T-helper 22 cell (primary cell): Measurements from ENCODE around the gene CC2D1A.

Source experiments
- DNase-seq: peaks from one replicate; pipeline ENCODE4 v3.0.0-alpha.2; 2020; ENCODE audit warnings: low read depth

Gene CC2D1A

DNA sequence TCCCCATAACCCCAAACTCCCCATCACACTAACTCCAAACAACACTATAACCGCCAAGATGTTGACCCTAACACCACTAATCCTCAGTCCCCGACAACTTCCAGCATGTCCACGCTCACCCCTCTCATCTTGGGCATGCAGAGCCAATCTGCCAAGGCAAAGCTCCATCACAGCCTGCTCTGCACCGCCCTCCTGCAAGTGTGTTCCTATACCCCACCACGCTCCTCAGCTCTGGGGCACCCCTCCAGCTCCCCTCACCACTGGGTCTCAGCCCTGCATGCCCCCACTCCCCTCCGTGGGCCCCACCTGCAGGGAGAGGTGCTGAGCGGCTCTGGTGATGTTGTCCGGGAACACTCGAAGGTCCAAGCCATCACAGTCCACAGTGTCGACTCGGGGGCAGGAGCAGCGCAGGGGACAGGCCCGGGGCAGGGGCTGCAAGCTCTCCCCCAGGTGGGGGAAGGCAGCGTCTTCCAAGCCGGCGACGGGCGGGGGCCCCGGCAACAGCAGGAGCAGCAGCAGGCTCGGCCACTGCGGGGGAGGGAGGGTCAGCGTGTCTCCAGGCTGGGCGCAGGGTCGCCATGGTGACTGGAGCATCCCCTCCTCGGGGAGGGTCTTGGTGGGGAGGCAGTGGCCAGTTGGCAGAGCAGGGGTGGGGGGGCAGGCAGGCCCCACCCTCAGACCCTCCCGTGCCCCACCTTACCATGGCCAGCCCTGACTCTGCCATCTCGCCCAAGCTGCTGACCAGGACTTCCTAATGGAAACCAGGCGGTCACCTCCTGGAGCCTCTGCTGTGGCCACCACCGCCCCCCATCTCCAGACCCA lies 31.7 kb downstream of the CC2D1A start:
- no peak for DNase-seq

DNA sequence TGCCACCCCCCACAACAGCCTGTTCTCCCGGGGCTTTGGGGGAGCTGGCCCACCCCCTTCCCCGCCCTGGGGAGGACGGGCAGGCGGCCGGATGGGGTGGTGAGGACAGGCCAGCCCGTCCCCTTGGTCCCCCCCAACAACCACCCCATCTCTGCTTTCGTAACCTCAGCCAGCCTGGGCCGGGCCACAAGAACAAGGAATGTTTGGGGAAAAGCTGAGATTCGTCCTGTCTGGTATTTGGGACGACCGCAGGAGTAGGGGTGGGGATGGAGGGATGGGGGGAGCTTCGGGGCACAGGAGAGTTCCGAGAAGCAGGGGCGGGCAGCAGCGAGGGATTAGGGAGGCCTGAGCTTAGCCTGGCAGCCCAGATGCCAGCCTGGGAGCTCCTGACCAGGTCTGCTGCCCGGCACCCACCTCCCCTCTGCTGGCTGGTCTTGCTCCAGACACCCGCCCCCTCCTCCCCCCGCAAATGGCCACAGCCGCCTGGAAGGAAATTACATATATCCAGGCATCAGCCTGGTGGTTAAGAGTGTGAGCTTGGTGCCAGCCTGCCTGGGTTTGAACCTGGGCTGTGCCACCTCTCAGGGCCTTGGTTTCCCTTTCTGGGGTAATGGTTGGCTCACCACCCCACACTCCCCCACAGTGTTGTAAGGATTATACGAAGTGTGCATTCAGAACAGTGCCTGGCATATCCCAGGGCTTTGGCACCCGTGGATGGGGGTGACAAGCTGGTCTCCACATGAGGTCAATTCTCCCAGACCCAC lies 32.5 kb downstream of the CC2D1A start, which contains the start of gene PODNL1:
TSS of gene PODNL1 (minus strand) at position 117 of the 764 bp plus-strand sequence. CDS start 236 bp downstream, outside the sequence.
- no peak for DNase-seq

DNA sequence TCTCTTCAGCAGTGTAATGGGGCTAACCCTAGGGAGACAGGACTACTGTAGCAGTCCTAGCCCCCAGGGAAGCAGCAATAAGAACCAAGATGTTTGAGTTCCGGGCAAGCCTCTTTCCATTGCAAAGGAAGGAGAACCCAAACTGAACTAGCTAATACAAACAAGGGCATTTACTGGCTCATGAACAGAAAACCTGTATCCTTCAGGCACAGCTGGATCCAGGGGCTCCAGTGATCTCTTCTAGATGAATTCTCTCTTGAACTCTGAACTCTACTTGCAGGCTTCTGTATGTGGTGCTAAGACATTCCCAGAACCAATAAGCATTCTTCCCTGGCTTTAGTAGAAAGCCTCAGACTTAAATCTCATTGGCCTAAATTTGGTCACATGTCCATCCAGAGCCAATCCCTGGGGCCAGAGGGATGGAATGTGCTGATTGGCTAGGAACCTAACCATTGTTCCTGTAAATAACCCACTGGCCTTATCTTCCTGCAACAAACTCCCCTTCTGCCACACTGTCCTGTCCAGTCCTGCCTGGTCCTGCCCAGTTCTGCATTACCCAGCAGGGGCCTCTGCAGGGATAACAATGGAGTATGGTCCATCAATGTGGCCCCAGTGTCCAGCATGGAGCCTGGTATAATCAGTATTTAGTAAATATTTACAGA lies 36.2 kb downstream of the CC2D1A start:
- DNase-seq = no peak

DNA sequence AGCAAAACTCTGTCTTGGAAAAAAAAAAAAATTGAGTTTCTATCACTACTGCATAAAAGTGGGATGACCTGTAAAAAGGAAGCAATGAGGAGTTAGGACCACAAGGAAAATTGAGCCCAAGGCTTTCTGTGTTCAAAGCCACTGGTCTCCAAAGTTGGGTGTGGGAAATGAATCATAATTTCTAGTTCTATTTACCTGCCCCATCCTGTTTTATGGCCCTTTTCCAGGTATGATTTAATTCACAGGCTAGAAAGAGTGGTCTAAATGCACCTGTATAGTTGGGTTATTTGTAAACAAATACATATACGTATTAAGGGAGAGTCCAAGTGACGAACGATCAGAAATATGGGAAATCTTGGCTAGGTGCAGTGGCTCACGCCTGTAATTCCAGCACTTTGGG lies 40.4 kb downstream of the CC2D1A start:
- no peak for DNase-seq

DNA sequence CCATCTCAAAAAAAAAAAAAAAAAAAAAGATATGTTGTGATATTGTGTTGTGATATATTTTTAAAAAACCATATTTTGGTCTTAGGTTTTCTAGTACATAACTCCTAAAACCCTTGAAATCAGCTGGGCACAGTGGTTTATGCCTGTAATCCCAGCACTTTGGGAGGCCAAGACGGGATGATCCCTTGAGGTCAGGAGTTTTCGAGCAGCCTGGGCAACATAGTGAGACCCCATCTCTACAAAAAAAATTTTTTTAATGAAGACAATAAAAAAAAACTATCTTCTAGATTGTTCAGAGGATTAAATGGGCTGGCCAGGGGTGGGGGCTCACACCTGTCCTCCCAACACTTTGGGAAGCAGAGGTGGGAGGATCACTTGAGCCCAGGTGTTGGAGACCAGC lies 45.0 kb downstream of the CC2D1A start:
- no peak for DNase-seq

DNA sequence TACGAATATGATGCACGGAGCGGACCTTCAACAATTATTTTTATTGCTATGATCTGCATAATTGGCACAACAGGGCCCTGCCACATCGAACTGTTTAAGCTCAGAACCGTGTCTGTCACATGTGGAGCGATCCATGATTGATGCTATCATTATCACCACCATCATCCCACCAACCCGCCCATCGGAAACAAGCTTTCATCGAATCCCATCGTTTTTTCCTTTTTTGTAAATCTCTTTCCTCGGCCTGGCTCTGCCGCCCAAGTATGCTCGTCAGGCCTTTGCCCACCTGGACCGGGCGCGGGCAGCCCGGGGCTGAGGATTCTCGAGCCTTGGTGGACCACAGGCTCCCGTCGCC lies 45.8 kb downstream of the CC2D1A start:
- no peak for DNase-seq

DNA sequence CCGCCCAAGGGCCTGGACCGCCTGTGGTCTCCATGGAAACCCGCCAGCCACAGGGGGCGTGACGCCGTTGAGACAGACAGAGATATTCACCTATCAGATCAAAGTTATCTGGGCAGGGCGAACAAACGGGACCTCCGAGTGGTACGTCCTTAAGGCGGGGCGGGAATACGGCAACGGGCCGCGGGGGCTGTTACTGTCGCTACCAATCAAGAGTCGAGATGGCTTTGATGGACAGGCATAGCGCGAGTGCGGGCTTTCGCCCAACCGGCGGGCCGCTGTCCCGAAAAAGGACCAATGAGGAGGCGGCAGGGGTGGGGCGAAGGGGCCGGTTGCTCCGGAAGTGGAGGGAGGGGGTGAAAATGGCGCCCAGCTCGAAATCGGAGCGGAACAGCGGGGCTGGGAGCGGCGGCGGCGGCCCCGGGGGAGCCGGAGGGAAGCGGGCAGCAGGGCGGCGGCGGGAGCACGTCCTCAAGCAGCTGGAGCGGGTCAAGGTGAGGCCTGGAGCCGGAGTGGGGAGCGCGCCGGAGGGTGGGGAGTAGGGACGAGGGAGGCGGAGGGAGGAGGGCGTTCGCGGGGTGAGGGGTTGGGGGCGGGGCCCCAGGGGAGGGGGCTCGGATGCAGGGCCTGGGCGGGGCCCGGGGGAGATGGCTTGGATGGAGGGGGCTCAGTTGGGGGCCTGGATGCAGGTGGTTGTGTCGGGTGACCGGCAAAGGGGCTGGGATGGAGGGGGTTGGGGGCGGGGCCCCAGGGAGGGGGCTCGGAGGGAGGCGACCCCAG lies 46.3 kb downstream of the CC2D1A start, which contains the start of gene DCAF15:
TSS of gene DCAF15 (plus strand) at position 356 of the 777 bp plus-strand sequence. CDS start at position 360, 4 bp downstream.
- peak; percentile 98 for DNase-seq

DNA sequence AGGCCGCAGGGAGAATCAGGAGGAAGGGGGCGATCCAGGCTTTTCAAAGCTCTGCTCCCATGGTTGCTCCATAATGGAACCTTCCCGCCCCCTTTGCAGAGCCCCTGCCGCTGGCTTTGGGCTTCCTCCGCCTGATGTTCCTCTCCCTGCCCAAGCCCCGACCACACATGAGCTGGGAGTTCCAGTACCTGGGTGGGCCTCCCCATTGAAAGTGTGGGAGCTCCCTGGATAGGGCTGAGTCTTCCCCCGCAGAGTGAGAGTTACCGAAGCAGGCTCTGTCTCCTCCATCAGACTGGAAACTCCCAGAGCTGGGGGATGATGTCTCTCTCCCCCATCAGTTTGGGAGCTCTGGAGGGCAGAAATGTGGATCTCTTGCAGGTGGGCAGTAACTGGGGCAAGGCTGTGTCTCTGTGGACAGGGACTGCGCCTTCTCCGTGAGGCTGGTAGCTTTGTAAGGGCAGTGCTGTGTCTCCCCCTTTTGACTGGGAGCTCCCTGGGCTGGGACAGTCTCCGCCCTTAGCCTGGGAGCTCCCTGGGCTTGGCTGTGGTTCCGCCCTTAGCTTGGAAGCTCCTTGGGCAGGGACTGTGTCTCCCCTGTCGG lies 47.0 kb downstream of the CC2D1A start:
- no peak for DNase-seq

DNA sequence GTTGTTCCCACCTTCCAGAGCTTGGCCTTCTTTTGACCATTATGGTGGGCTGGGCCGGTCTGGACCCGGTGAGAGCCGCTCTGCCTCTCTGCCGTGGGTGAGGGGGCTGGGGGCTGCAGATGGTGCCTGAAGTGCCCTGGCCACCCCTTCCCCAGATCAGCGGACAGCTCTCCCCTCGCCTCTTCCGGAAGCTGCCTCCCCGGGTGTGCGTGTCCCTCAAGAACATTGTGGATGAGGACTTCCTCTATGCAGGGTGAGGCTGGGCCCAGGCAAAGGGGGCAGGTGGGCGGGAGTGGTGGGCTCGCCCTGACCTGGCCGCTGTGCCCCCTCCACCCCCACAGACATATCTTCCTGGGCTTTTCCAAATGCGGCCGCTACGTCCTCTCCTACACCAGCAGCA lies 48.2 kb downstream of the CC2D1A start:
- DNase-seq = no peak

DNA sequence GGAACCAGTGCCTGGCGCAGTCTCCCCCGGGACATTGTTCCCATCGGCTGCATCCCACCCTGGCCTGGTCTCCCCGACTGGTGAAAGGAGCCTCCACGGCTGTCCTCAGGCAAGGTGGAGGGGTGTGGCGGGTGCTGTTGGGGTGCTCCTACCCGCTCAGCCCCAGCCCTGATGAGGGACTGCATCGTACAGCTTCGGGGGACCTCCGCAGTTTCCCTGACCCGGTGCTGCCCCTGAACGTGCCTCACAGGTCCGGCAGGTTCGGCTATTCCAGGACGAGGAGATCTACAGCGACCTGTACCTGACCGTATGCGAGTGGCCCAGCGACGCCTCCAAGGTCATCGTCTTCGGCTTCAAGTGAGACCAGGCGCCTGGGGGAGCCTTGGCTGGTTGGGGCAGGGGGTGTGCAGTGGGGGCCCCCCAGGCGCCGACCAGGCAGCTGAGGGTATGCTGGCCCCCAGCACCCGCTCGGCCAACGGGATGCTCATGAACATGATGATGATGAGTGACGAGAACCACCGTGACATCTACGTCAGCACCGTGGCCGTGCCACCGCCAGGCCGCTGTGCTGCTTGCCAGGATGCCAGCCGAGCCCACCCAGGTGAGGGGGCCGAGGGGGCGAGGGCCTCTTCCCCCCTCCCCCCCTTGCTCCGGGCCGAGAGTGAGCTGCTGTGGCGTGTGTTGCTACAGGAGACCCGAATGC lies 49.8 kb downstream of the CC2D1A start:
- DNase-seq = no peak

DNA sequence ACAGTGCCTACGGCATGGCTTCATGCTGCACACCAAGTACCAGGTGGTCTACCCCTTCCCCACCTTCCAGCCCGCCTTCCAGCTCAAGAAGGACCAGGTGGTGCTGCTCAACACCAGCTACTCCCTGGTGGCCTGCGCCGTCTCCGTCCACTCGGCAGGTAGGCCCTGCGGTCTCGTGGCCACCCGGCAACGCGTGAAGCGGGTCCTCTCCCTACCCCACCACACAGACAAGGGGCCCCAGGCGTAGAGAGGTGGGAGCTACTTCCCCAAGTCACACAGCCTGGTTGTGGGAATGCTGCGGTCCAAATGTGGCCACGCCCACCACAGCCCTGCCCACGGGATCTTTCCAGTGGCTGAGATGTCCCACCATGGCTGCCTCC lies 50.4 kb downstream of the CC2D1A start:
- DNase-seq = no peak

DNA sequence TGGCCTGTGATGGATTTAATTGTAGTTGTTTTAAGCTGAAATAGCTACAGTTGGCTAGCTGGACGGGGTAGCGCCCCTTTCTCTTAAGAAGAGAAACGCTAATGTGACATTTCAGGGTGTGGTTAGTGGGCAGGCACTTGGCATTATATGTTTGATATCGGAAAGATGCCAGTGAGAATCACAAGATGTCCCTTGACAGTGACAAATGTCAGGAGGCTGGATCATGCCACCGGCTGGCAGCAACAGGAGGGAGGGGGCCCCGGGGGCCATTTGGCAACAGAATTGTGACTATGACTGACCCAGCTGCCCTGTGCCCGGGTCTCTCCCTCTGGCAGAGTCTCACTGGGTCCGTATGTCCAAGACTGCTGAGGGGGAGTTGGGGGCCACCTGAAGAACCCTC lies 51.0 kb downstream of the CC2D1A start:
- DNase-seq = no peak

DNA sequence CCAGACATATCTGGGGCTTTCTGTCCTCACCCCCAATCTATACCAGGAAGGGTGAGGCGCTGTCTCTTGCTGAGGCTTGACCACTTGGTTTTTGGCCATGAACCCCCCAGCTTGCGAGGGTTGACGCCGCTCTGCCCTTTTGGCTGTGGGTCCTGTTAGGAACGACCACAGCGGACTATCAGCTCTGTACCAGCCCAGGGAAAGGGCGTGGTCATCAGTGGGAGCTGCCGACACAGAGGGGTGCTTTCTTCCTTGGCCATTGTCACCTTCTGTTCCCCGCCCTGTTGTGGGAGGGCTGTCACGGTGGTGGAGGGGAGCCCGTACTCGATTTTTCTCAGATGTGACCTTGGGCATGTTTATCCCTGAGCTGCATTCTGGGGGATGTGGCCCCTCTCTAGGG lies 52.0 kb downstream of the CC2D1A start:
- DNase-seq = no peak

DNA sequence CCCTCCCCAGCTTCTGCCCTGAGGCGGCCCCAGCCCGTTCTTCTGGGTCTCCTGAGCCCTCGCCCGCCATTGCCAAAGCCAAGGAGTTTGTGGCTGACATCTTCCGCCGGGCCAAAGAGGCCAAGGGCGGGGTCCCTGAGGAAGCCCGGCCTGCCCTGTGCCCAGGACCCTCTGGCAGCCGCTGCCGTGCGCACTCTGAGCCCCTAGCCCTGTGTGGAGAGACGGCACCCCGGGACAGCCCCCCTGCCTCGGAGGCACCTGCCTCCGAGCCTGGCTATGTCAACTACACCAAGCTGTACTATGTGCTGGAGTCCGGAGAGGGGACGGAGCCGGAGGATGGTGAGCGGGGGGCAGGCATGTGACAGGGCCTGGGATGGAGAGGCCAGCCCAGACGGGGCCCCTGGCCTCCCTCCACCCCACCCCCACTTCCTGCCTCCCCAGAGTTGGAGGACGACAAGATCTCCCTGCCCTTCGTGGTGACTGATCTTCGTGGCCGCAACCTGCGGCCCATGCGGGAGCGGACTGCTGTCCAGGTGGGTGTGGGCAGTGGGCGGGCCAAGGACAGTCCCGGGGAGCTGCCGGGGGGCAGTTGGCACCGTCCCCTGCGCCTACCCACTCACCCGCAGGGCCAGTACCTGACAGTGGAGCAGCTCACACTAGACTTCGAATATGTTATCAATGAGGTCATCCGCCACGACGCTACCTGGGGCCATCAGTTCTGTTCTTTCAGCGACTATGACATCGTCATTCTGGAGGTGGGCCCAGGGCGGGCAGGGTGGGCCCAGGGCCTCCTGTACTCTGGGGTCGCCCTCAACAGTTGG lies 53.4 kb downstream of the CC2D1A start:
- no peak for DNase-seq

DNA sequence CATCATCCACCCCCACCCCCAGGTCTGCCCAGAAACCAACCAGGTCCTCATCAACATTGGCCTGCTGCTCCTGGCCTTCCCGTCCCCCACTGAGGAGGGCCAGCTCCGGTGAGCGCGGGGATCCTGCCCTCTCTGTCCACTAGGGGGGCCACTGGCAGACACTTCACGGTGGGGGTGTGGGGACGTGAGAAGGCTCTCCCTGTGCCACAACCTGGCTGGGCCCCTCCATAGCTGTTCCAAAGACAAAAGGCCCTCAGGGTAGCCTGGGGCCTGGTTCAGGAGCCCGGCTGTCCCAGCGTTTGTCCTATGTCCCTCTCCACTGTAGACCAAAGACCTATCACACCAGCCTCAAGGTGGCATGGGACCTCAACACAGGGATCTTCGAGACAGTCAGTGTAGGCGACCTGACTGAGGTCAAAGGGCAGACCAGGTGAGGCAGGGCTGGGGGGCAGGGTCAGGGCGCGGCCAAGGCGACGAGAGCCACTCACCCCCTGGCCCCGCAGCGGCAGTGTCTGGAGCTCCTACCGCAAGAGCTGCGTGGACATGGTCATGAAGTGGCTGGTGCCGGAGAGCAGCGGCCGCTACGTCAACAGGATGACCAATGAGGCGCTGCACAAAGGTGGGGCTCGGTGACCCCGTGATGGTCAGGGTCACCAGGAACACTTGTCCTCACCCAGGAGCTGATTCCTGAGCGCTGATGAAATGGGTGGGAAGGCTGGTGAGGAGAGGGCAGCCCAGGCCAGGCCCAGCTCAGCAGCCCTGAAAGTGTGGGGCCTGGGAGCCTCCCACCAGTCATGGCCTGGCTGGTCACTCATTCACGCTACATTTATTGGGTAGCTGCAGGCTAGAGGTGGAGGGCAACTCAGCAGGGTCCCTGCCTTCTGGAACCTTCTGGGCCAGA lies 54.2 kb downstream of the CC2D1A start:
- no peak for DNase-seq

DNA sequence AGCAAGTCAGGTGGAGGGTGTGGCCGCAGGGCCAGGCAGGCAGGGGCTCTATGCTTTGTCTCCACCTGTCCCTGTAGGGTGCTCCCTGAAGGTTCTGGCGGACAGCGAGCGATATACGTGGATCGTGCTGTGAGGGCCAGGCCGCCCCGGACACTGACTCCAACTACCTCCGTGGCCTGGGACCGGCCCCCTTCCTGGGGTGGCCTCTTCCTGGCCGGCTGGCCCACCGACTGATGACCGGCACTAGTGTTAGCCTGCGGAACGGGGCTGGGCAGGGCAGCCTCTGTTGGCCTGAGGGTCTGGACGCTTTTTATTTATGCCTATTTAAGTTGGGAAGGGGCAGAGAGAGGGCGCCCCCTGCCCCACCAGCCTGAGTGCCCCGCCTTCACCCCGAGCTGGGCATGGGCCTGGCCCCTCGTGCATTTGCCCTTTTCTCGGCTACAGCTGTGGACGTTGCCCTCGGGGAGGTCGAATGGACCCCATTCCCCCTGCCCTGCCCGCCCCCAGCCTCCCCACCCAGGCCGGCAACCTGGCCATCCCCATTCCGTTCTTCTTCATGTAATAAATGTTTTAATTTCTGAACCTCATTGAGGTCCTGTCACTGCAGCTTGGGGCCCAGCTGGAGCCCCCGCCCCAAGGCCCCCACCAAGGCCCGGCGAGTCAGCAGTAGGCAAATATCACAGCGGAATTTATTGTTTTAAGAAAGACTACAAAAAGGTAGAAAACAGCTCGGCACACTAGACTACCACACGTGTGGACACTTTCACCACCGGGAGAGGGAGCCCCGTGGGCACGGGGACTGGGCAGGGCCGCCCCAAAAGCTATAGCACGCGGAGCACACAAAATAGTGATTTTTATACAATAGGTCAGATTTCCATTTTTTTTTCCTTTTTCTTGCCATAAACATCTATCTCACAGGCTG lies 55.1 kb downstream of the CC2D1A start:
- no peak for DNase-seq

DNA sequence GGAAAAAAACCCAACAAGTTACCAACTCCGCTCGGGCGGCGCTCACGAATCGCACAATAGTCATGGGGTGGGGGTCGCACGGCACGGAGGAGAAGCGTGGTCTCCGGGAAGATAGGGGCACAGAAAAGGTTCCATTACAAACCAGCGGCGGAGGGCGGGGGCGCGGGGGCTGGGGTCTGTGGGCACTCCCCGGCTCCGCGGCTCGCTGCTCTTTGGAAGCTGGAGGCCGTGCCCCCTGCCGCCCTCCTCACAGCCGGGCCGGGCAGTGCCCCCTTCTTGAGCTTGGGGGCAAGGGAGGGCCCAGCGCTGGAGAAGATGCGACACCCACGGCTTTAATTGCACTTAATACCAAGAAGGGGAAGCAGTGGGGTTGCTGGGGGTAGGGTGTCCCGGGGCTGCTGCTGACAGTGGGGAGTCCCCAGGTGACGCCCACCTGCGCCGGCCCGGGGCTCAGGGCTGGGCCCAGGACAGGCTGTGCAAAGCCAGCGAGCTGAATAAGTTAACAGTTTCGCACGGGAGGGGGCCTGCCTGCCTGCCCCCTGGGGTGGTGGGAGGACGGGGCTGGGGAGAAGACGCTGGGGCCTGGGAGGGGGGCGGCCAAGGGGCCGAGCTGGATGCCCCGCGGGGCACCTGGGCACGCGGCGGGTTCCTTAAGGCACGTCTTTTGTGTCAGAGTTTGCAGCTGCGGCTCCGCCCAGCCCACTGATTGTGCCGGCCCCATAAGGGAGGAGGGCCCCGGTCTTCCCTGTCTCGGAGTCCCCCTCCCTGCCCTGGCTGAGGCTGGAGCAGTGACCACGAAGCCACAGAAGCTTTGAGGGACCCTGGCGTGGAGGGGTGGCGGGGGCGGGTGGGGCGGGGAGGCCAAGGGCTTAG lies 56.1 kb downstream of the CC2D1A start:
- DNase-seq = no peak
